ENCODE measurements around the gene TRPM5.

The TRPM5 gene

GRCh38 chr11:2443406-2443805, 908 bp downstream of the TRPM5 start:
- H3K4me3 ChIP-seq (ENCODE audit: low read depth, low read length): no peak overlapping the region
- H3K27ac ChIP-seq: no peak overlapping the region
- DNase-seq: no peak
- TF ChIP-seq, protein P1, sequence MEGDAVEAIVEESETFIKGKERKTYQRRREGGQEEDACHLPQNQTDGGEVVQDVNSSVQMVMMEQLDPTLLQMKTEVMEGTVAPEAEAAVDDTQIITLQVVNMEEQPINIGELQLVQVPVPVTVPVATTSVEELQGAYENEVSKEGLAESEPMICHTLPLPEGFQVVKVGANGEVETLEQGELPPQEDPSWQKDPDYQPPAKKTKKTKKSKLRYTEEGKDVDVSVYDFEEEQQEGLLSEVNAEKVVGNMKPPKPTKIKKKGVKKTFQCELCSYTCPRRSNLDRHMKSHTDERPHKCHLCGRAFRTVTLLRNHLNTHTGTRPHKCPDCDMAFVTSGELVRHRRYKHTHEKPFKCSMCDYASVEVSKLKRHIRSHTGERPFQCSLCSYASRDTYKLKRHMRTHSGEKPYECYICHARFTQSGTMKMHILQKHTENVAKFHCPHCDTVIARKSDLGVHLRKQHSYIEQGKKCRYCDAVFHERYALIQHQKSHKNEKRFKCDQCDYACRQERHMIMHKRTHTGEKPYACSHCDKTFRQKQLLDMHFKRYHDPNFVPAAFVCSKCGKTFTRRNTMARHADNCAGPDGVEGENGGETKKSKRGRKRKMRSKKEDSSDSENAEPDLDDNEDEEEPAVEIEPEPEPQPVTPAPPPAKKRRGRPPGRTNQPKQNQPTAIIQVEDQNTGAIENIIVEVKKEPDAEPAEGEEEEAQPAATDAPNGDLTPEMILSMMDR (IDR thresholded peaks at IDR 0.05; ENCODE audit: low read depth, low read length, missing control alignments): no peak
- H3K27me3 ChIP-seq (replicated peaks): peaks cover 53% of the 10 kb centered on the region
- in situ Hi-C loops (cut with HindIII; ENCODE audit: low pct_ligation_motif_present, low sequenced_read_pairs): no loop called here
- no peaks in the 10 kb centered on the region for H3K36me3 ChIP-seq (replicated peaks)

GRCh38 chr11:2442589-2442988, 1.7 kb downstream of the TRPM5 start:
- peaks cover 49% of the 10 kb centered on the region for H3K27me3 ChIP-seq (replicated peaks)
- in situ Hi-C loops (cut with HindIII; ENCODE audit: low pct_ligation_motif_present, low sequenced_read_pairs): no loop called here
- DNase-seq: no peak
- H3K27ac ChIP-seq: no peak overlapping the region
- H3K4me3 ChIP-seq (ENCODE audit: low read depth, low read length): no peak overlapping the region
- TF ChIP-seq, protein P1 (IDR thresholded peaks at IDR 0.05; ENCODE audit: low read depth, low read length, missing control alignments): no peak
- H3K36me3 ChIP-seq (replicated peaks): no peaks in the 10 kb centered on the region

GRCh38 chr11:2441171-2441570, 3.1 kb downstream of the TRPM5 start:
- no peak overlapping the region for H3K4me3 ChIP-seq (ENCODE audit: low read depth, low read length)
- in situ Hi-C loops (cut with HindIII; ENCODE audit: low pct_ligation_motif_present, low sequenced_read_pairs): no loop called here
- no peak for DNase-seq

GRCh38 chr11:2440646-2441045, 3.7 kb downstream of the TRPM5 start:
- Histone ChIP-seq H3K27me3 (replicated peaks) (peaks cover 31% of the 10 kb centered on the region), H3K27ac (no peak overlapping the region), H3K36me3 (replicated peaks) (no peaks in the 10 kb centered on the region), H3K4me3 (ENCODE audit: low read depth, low read length) (no peak overlapping the region)
- in situ Hi-C loops (cut with HindIII; ENCODE audit: low pct_ligation_motif_present, low sequenced_read_pairs): no loop called here
- DNase-seq: no peak
- TF ChIP-seq, protein P1 (IDR thresholded peaks at IDR 0.05; ENCODE audit: low read depth, low read length, missing control alignments): no peak

More at GRCh38 chr11:2441171-2441570, 3.1 kb downstream of the TRPM5 start:
- TF ChIP-seq, protein P1 (IDR thresholded peaks at IDR 0.05; ENCODE audit: low read depth, low read length, missing control alignments): no peak
- peaks cover 36% of the 10 kb centered on the region for H3K27me3 ChIP-seq (replicated peaks)
- H3K36me3 ChIP-seq (replicated peaks): no peaks in the 10 kb centered on the region
- H3K27ac ChIP-seq: no peak overlapping the region

DNA sequence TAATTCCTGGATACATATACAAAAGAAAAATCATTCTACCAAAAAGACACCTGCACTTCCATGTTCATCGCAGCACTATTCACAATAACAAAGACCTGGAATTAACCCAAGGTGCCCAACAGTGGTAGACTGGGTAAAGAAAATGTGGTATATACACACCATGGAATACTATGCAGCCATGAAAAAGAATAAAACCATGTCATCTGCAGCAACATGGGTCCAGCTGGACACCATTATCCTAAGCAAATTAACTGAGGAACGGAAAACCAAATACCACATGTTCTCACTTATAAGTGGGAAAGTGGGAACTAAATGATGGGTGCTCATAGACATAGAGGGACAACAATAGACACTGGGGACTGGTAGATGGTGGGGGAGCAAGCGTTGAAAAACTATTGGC, 4.5 kb downstream of the TRPM5 start:
- in situ Hi-C loops (cut with HindIII; ENCODE audit: low pct_ligation_motif_present, low sequenced_read_pairs): no loop called here
- H3K4me3 ChIP-seq (ENCODE audit: low read depth, low read length): no peak overlapping the region
- TF ChIP-seq, protein P1 (IDR thresholded peaks at IDR 0.05; ENCODE audit: low read depth, low read length, missing control alignments): no peak
- H3K36me3 ChIP-seq (replicated peaks): no peaks in the 10 kb centered on the region
- DNase-seq: no peak
- no peak overlapping the region for H3K27ac ChIP-seq
- peaks cover 24% of the 10 kb centered on the region for H3K27me3 ChIP-seq (replicated peaks)

- Histone ChIP-seq H3K36me3 (replicated peaks) (no peaks in the 10 kb centered on the region), H3K27ac (no peak overlapping the region), H3K27me3 (replicated peaks) (peaks cover 8% of the 10 kb centered on the region), H3K4me3 (ENCODE audit: low read depth, low read length) (no peak overlapping the region)
- TF ChIP-seq, protein P1 (IDR thresholded peaks at IDR 0.05; ENCODE audit: low read depth, low read length, missing control alignments): no peak
- in situ Hi-C loops (cut with HindIII; ENCODE audit: low pct_ligation_motif_present, low sequenced_read_pairs): no loop called here
- no peak for DNase-seq
Measured at GRCh38 chr11:2437516-2437915, 6.8 kb downstream of the TRPM5 start.

All from brain microvascular endothelial cell (primary cell).